Breast epithelium (tissue), 4 donors: ENCODE results near the gene CHRD. TPM values are rescaled to one million over a fixed set of nuclear protein-coding genes. Genes with fewer than 3 reads are reported as not detected.

Experiments
- DNase-seq, 2 donors: peaks; one replicate each; pipeline ENCODE4 v3.0.0-alpha.2; 2019; ENCODE audit warnings: low spot score in 2 of 2
- H3K27ac ChIP-seq, 2 donors: fragments of 200-600 bp; sonication (generic) in 1 of 2; one replicate each; pipeline ENCODE4 v1.5.1; 2016 to 2019; ENCODE audit warnings: mild to moderate bottlenecking in 1 of 2
- H3K27me3 ChIP-seq, 2 donors: fragments of 200-600 bp; sonication (generic) in 1 of 2; one replicate each; pipeline versions ENCODE4 v1.5.1 to v1.6.0; 2017 to 2019; ENCODE audit warnings: control low read depth in 1 of 2, mild to moderate bottlenecking in 1 of 2
- H3K36me3 ChIP-seq: fragments of 200-600 bp; one replicate; pipeline ENCODE4 v1.5.1; 2019
- H3K4me1 ChIP-seq, 2 donors: fragments of 200-600 bp; sonication (generic); one replicate each; pipeline ENCODE4 v1.5.1; 2016 to 2019; ENCODE audit warnings: control low read depth in 1 of 2
- H3K4me3 ChIP-seq, 3 donors: fragments of 200-600 bp; sonication (generic); 1 replicate in 2 of 3; 2 replicates in 1 of 3; pipeline ENCODE4 v1.5.1; 2016 to 2019; ENCODE audit warnings: mild to moderate bottlenecking in 3 of 3, moderate library complexity in 2 of 3
- H3K9me3 ChIP-seq, 2 donors: fragments of 200-600 bp; sonication (generic) in 1 of 2; one replicate each; pipeline ENCODE4 v1.5.1; 2016 to 2019; ENCODE audit warnings: control low read depth in 1 of 2
- CTCF ChIP-seq, 3 donors: fragments of 450-650 bp; IDR thresholded peaks; one replicate each; pipeline ENCODE4 v1.5.1; 2016 to 2017; ENCODE audit warnings: antibody characterized with exemption in 3 of 3, mild to moderate bottlenecking in 3 of 3, moderate library complexity in 3 of 3
- POLR2A ChIP-seq: fragments of 450-650 bp; IDR thresholded peaks from one replicate; pipeline ENCODE4 v1.6.1; 2016; ENCODE audit warnings: antibody characterized with exemption, mild to moderate bottlenecking, moderate library complexity
- POLR2AphosphoS5 ChIP-seq, 3 donors: sonication (generic); formaldehyde crosslinking; IDR thresholded peaks; one replicate each; pipeline ENCODE4 v1.6.1; 2017; ENCODE audit warnings: antibody characterized with exemption in 3 of 3
- intact Hi-C: fragments of 100-400 bp; cut with DNase I; formaldehyde crosslinking; loops from one replicate; pipeline ENCODE4 v1.15.1; 2023; ENCODE audit warnings: low total_unique reads
- total RNA-seq, 3 donors: library from RNA; depleted of rRNA; stranded (reverse); fragments of >200 nt; gene quantifications; one replicate each; pipeline ENCODE4 v1.1.0, GENCODE V29; 2016

CHRD gene
- total RNA-seq, 3 donors from 2014 or later = 9.6 to 20.3 (median 12.1) TPM

DNA sequence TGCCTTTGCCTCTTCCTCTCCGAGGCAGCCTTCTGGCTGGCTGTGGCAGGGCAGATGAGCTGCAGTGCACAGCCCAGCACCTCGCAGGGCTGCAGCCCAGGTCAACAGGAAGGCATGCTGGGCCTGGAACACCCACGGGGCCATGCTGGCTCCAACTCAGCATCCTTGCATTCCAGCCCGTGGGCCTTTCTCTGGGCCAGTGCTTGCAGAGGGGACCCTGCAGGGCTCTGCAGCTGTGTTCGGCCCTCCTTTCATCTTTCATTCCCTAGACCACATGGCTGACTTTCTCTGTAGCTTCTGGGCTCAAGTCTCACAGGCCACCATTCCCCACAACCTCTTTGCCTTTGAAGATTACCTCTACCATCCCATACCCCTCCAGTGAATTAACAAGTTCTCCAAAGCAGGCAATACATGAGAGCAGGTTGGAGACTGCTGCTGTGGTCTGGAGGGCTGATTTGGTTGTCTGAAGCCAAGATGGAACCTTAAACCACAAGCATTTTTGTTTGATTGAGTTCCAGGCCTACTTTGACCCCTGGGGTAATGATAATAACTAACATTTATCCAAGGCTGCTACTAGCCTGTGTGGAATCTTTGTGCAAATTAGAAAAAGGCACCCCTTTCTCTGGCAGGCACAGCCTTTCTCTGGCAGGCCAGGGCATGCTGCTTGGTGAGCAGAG is 36.5 kb upstream of the CHRD start:
- TF ChIP-seq POLR2A = no peak
- TF ChIP-seq POLR2AphosphoS5 (IDR thresholded peaks at IDR 0.05) = no peak
- no peak for TF ChIP-seq CTCF (IDR thresholded peaks at IDR 0.05)
- no peaks in the 10 kb centered on the region for H3K9me3 ChIP-seq
- H3K27ac ChIP-seq = no peak overlapping the region
- no peaks in the 10 kb centered on the region for H3K36me3 ChIP-seq
- no peaks in the 10 kb centered on the region for H3K27me3 ChIP-seq
- peaks cover 1 to 4% of the 10 kb centered on the region in 2 donors for H3K4me1 ChIP-seq
- intact Hi-C loops = no loop called here
- H3K4me3 ChIP-seq = no peak overlapping the region
- no peak for DNase-seq

GRCh38 chr3:184344579-184345316 is 35.1 kb upstream of the CHRD start:
- Histone ChIP-seq H3K27ac (peak overlapping the region; percentile 40 to 54), H3K27me3 (no peaks in the 10 kb centered on the region), H3K9me3 (no peaks in the 10 kb centered on the region), H3K4me3 (no peak overlapping the region), H3K36me3 (no peaks in the 10 kb centered on the region), H3K4me1 (no peaks in the 10 kb centered on the region)
- intact Hi-C loops = no loop called here
- TF ChIP-seq POLR2AphosphoS5 (IDR thresholded peaks at IDR 0.05) (no peak), CTCF (IDR thresholded peaks at IDR 0.05) (no peak), POLR2A (no peak)
- no peak for DNase-seq

- DNase-seq = peak; percentile 68 to 75
- peak overlapping the region; percentile 21 to 54 for H3K27ac ChIP-seq
- intact Hi-C loops = no loop called here
These were observed 34.3 kb upstream of the CHRD start for GRCh38 chr3:184345317-184346144.

GRCh38 chr3:184346480-184347190 is 33.2 kb upstream of the CHRD start:
- Histone ChIP-seq H3K4me3 (no peak overlapping the region), H3K27me3 (no peaks in the 10 kb centered on the region), H3K27ac (peak overlapping the region in 1 of 2 donors; percentile 54), H3K9me3 (no peaks in the 10 kb centered on the region), H3K4me1 (no peaks in the 10 kb centered on the region), H3K36me3 (no peaks in the 10 kb centered on the region)
- no peak for TF ChIP-seq POLR2A
- DNase-seq = no peak
- intact Hi-C loops = no loop called here

More at GRCh38 chr3:184345317-184346144, 34.3 kb upstream of the CHRD start:
- Histone ChIP-seq H3K9me3 (no peaks in the 10 kb centered on the region), H3K4me1 (no peaks in the 10 kb centered on the region), H3K36me3 (no peaks in the 10 kb centered on the region), H3K27me3 (no peaks in the 10 kb centered on the region), H3K4me3 (no peak overlapping the region)
- no peak for TF ChIP-seq POLR2A
- TF ChIP-seq POLR2AphosphoS5 (IDR thresholded peaks at IDR 0.05) = peak in 1 of 3 donors; percentile 53
- peak in 2 of 3 donors; percentile 47 to 58 for TF ChIP-seq CTCF (IDR thresholded peaks at IDR 0.05)
